Mammary epithelial cell (primary cell): ENCODE results near the gene UAP1.

ENCODE experiments used
- CTCF ChIP-seq, 2 donors: IDR thresholded peaks in 1 of 2; conservative IDR thresholded peaks in 1 of 2; 2 replicates each; pipeline ENCODE4 v1.5.1; 2011 to 2012; ENCODE audit warnings: inconsistent platforms in 2 of 2, low read length in 2 of 2, mild to moderate bottlenecking in 2 of 2, control low read depth in 1 of 2, low read depth in 1 of 2; ENCODE audit not compliant: insufficient read depth in 1 of 2; ENCODE audit errors: extremely low read depth in 1 of 2
- EZH2 ChIP-seq: IDR thresholded peaks from 2 replicates; pipeline ENCODE4 v1.6.1; 2012; ENCODE audit warnings: low read length, inconsistent platforms, borderline replicate concordance

DNA sequence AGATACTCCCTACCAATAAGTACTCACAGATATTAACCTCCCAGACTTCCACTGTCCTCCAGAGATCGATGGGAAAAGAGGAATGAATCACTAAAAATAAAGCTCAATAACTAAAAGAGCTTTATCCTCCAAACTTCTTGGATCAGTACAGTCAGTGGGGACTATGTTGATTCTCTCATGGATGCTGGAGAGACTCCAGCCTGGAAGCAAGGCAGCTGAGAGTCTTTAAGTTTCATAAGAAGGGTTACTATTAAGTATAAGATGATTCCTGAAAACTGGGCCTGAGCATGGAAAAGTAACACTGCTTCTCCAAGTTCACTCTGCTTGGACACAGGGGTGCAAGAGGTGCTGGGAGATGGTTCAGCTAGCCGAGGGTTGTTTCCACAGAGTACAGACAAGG lies 64.6 kb downstream of the UAP1 start:
- TF ChIP-seq CTCF (conservative IDR thresholded peaks at IDR 0.05 in 1 of 2, IDR thresholded peaks at IDR 0.05 in 1 of 2; ENCODE audit: extremely low read depth in 1 of 2, insufficient read depth in 1 of 2, low read depth in 1 of 2, low read length in 2 of 2) (no peak), EZH2 (no peak)
